Measurements from ENCODE around the gene GUCD1.

GUCD1 gene

GRCh38 chr22:24555165-24556039 is 464 bp upstream of the GUCD1 start, which contains the start of gene SNRPD3 (continued):
- peak; percentile 85; the same call in 1 of the 2 replicates for TF ChIP-seq ZNF610 (tag by site-specific recombination; IDR thresholded peaks at IDR 0.05; ENCODE audit: borderline replicate concordance)
- TF ChIP-seq ZNF138 (tag by site-specific recombination; IDR thresholded peaks at IDR 0.05; ENCODE audit: borderline replicate concordance), result no peak
- peak; percentile 93 for TF ChIP-seq ZFP69B (tag by site-specific recombination; IDR thresholded peaks at IDR 0.05)
- no peak for TF ChIP-seq ZNF280C (tag by site-specific recombination; IDR thresholded peaks at IDR 0.05)
- TF ChIP-seq ZNF202 (tag by site-specific recombination; IDR thresholded peaks at IDR 0.05; ENCODE audit: borderline replicate concordance), result no peak
- TF ChIP-seq ZNF449 (tag by site-specific recombination; IDR thresholded peaks at IDR 0.05), result no peak
- TF ChIP-seq SP3 (tag by site-specific recombination; IDR thresholded peaks at IDR 0.05), result peak; percentile 86
- 0 out of 2 replicates have a peak, but pooled peaks have one; percentile 29 for TF ChIP-seq ZNF184 (tag by site-specific recombination; IDR thresholded peaks at IDR 0.05)
- 0 out of 2 replicates have a peak, but pooled peaks have one; percentile 18 for TF ChIP-seq GLIS1 (tag by site-specific recombination; IDR thresholded peaks at IDR 0.05)
- TF ChIP-seq ZNF140 (tag by site-specific recombination; IDR thresholded peaks at IDR 0.05), result no peak
- TF ChIP-seq SALL2 (tag by site-specific recombination; IDR thresholded peaks at IDR 0.05; ENCODE audit: borderline replicate concordance), result peak; percentile 89; the same call in 1 of the 2 replicates
- no peak for TF ChIP-seq ZNF704 (tag by site-specific recombination; IDR thresholded peaks at IDR 0.05)
- no peak for TF ChIP-seq ZNF530 (tag by site-specific recombination; IDR thresholded peaks at IDR 0.05; ENCODE audit: low read depth)
- no peak for TF ChIP-seq ZNF16 (tag by site-specific recombination; IDR thresholded peaks at IDR 0.05; ENCODE audit: low read depth)
- TF ChIP-seq ZNF362 (tag by site-specific recombination; IDR thresholded peaks at IDR 0.05), result no peak
- TF ChIP-seq ZBTB20 (tag by site-specific recombination; IDR thresholded peaks at IDR 0.05), result peak; percentile 95
- peak; percentile 99 for TF ChIP-seq ZNF324 (tag by site-specific recombination; IDR thresholded peaks at IDR 0.05)
- peak; percentile 78; the same call in 1 of the 2 replicates for TF ChIP-seq OVOL3 (tag by site-specific recombination; IDR thresholded peaks at IDR 0.05)
- 0 out of 2 replicates have a peak, but pooled peaks have one; percentile 17 for TF ChIP-seq ZBTB6 (tag by site-specific recombination; IDR thresholded peaks at IDR 0.05)
- no peak for TF ChIP-seq PBX3 (CRISPR knock-in tag; IDR thresholded peaks at IDR 0.05)
- peak; percentile 20; the same call in 1 of the 2 replicates for TF ChIP-seq HOXA7 (CRISPR knock-in tag; IDR thresholded peaks at IDR 0.05; ENCODE audit: borderline replicate concordance)
- peak; percentile 85 for TF ChIP-seq SP2 (tag by site-specific recombination; IDR thresholded peaks at IDR 0.05)
- peak; percentile 95 for TF ChIP-seq KLF17 (tag by site-specific recombination; IDR thresholded peaks at IDR 0.05)
- no peak for TF ChIP-seq ZNF658 (tag by site-specific recombination; IDR thresholded peaks at IDR 0.05)
- peak; percentile 77 for TF ChIP-seq FEZF1 (tag by site-specific recombination; IDR thresholded peaks at IDR 0.05)
- TF ChIP-seq ZNF558 (tag by site-specific recombination; IDR thresholded peaks at IDR 0.05), result 0 out of 2 replicates have a peak, but pooled peaks have one; percentile 66
- TF ChIP-seq ZNF670 (tag by site-specific recombination; IDR thresholded peaks at IDR 0.05; ENCODE audit: low read depth), result no peak
